ENCODE results near the gene ELF2. TPM values are rescaled to one million over a fixed set of nuclear protein-coding genes. Genes with fewer than 3 reads are reported as not detected.

Gene ELF2
- total and polyA plus RNA-seq, 2 donors (not counting 1 experiment from before 2014, with no cell fraction given): 25.1 to 97.5 TPM

- intact Hi-C loops (cut with micrococcal nuclease): loop anchor here (1.0 to 5.0 kb wide), 10 partner anchors 15 to 1068 kb away; partner anchors contain the start of genes MAML3, NAA15, NOCT and SETD7
- Mint-ChIP-seq H3K4me1 (peaks cover 36% of the 10 kb centered on the region), H3K9me3 (ENCODE audit: insufficient read depth) (no peaks in the 10 kb centered on the region), H3K27me3 (no peaks in the 10 kb centered on the region), H3K27ac (peak overlapping the region; percentile 94), H3K4me3 (peak overlapping the region; percentile 87)
- H3K4me1 ChIP-seq (ENCODE audit: control insufficient read depth in 2 of 2, insufficient read depth in 2 of 2, low read length in 2 of 2): peaks cover 14 to 23% of the 10 kb centered on the region in 2 donors
- peak overlapping the region; percentile 87 for H2AFZ ChIP-seq (ENCODE audit: insufficient read depth, low read depth, low read length, poor library complexity, severe bottlenecking)
- CTCF ChIA-PET: interaction anchor here (0.8 to 4.9 kb wide), 7 partner anchors 15 to 446 kb away, joined by 3 to 31 read pairs (median 5); partner anchors contain the start of gene NAA15
- POLR2A ChIA-PET: interaction anchor here (0.7 to 2.5 kb wide), 6 partner anchors 69 to 370 kb away, joined by 3 to 31 read pairs (median 7); partner anchors contain the start of genes ELF2, NAA15, NDUFC1 and NOCT
- peak; percentile 62 for ATAC-seq (ENCODE audit: low read depth)
- no peaks in the 10 kb centered on the region for H3K9me3 ChIP-seq (ENCODE audit: control extremely low read depth in 1 of 3, control insufficient read depth in 2 of 3, insufficient read depth in 1 of 3, low read length in 2 of 3)
- peaks cover 12% of the 10 kb centered on the region for H4K20me1 ChIP-seq (ENCODE audit: control insufficient read depth, insufficient read depth, low read length, poor library complexity, severe bottlenecking)
- TF ChIP-seq, protein P1, sequence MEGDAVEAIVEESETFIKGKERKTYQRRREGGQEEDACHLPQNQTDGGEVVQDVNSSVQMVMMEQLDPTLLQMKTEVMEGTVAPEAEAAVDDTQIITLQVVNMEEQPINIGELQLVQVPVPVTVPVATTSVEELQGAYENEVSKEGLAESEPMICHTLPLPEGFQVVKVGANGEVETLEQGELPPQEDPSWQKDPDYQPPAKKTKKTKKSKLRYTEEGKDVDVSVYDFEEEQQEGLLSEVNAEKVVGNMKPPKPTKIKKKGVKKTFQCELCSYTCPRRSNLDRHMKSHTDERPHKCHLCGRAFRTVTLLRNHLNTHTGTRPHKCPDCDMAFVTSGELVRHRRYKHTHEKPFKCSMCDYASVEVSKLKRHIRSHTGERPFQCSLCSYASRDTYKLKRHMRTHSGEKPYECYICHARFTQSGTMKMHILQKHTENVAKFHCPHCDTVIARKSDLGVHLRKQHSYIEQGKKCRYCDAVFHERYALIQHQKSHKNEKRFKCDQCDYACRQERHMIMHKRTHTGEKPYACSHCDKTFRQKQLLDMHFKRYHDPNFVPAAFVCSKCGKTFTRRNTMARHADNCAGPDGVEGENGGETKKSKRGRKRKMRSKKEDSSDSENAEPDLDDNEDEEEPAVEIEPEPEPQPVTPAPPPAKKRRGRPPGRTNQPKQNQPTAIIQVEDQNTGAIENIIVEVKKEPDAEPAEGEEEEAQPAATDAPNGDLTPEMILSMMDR (IDR thresholded peaks at IDR 0.05): peak; percentile 42
- TF ChIP-seq EZH2 (IDR thresholded peaks at IDR 0.05; ENCODE audit: borderline replicate concordance, insufficient read depth, low read depth, low read length, poor library complexity, severe bottlenecking): no peak
- peak overlapping the region; percentile 75 for H3K4me2 ChIP-seq (replicated peaks; ENCODE audit: low read depth, low read length, poor library complexity, severe bottlenecking)
- peak; percentile 92 for DNase-seq
- H3K79me2 ChIP-seq (ENCODE audit: control insufficient read depth, insufficient read depth, low read length): peaks cover 37% of the 10 kb centered on the region
- peak overlapping the region; percentile 89 to 93 for H3K27ac ChIP-seq (ENCODE audit: low read length in 2 of 2)
- peak overlapping the region; percentile 79 to 98 (median 97) for H3K4me3 ChIP-seq (ENCODE audit: control extremely low read depth in 1 of 5, extremely low read depth in 1 of 5, insufficient read depth in 1 of 5, low read depth in 2 of 5, low read length in 4 of 5)
- WGBS (ENCODE audit: insufficient coverage): under 1% methylated on average over 68 of the region's 68 CpGs
- peak overlapping the region; percentile 83 for H3K9ac ChIP-seq (ENCODE audit: low read length)
- no peaks in the 10 kb centered on the region for H3K27me3 ChIP-seq (replicated peaks in 1 of 4; ENCODE audit: control extremely low read depth in 1 of 4, control insufficient read depth in 3 of 4, insufficient read depth in 4 of 4, low read length in 3 of 4)
- no peaks in the 10 kb centered on the region for H3K36me3 ChIP-seq (replicated peaks in 1 of 2; ENCODE audit: control extremely low read depth in 1 of 2, control insufficient read depth in 1 of 2, extremely low read depth in 1 of 2, insufficient read depth in 2 of 2, low read length in 1 of 2)
Observed at GRCh38 chr4:139083956-139084803, 92.8 kb downstream of the ELF2 start.
